ENCODE results near the gene MBD5.

GRCh38 chr2:148541792-148542191 lies 520.9 kb downstream of the MBD5 start:
- TF ChIP-seq POLR2A (IDR thresholded peaks at IDR 0.05) (no peak), CTCF (IDR thresholded peaks at IDR 0.05) (no peak)

Measured in Peyer's patch (tissue), 4 donors.